C4-2B (cell line): ENCODE results near the gene CXCR6.

Experiments used
- CTCF ChIP-seq: fragments of 450-650 bp; conservative IDR thresholded peaks from 2 replicates; pipeline ENCODE4 v1.5.1; 2017; ENCODE audit warnings: mild to moderate bottlenecking
- ZFX ChIP-seq: fragments of 450-650 bp; IDR thresholded peaks from 2 replicates; pipeline ENCODE4 v1.6.1; 2017

- no peak for TF ChIP-seq CTCF
- no peak for TF ChIP-seq ZFX
These were observed 4.1 kb downstream of the CXCR6 start for GRCh38 chr3:45947361-45947760.
